Large intestine (tissue), 3 donors: Measurements from ENCODE around the gene SHB. TPM values are rescaled to one million over a fixed set of nuclear protein-coding genes. Genes with fewer than 3 reads are reported as not detected.

Experiments
- DNase-seq, 2 donors: peaks; one replicate each; pipeline versions ENCODE4 v3.0.0 to v3.0.0-alpha.2; 2013
- H3K27ac ChIP-seq: one replicate; pipeline ENCODE4 v1.5.1; 2013; ENCODE audit warnings: low read length
- H3K27me3 ChIP-seq: 2 replicates; pipeline ENCODE4 v1.6.1; 2013; ENCODE audit warnings: low read length; ENCODE audit not compliant: control insufficient read depth, insufficient read depth
- H3K36me3 ChIP-seq: 2 replicates; pipeline ENCODE4 v1.6.1; 2013; ENCODE audit warnings: low read length; ENCODE audit not compliant: control insufficient read depth, insufficient read depth
- H3K4me1 ChIP-seq: one replicate; pipeline ENCODE4 v1.6.1; 2013; ENCODE audit warnings: low read length; ENCODE audit not compliant: control insufficient read depth, insufficient read depth
- H3K4me3 ChIP-seq: one replicate; pipeline ENCODE4 v1.5.1; 2013; ENCODE audit warnings: low read length
- H3K9me3 ChIP-seq: one replicate; pipeline ENCODE4 v1.6.1; 2013; ENCODE audit warnings: mild to moderate bottlenecking, low read depth, low read length, moderate library complexity; ENCODE audit not compliant: control insufficient read depth
- WGBS: methylation state at CpG from one replicate; pipeline ENCODE4 v1.1.5; 2013; ENCODE audit warnings: low lambda C conversion rate; ENCODE audit not compliant: insufficient coverage; 5-methylcytosine and 5-hydroxymethylcytosine counted together
- polyA plus RNA-seq: library from polyadenylated mRNA; unstranded; fragments of 120-200 nt; gene quantifications from one replicate; pipeline ENCODE4 v1.2.1, GENCODE V29; 2013

Gene SHB
- polyA plus RNA-seq, 1 donor, result 17.8 TPM

GRCh38 chr9:37906312-37907239 lies 162.5 kb downstream of the SHB start:
- Histone ChIP-seq H3K4me3 (no peak overlapping the region), H3K27me3 (no peaks in the 10 kb centered on the region), H3K9me3 (no peaks in the 10 kb centered on the region), H3K27ac (no peak overlapping the region), H3K4me1 (peaks cover 9% of the 10 kb centered on the region), H3K36me3 (no peaks in the 10 kb centered on the region)
- DNase-seq, result no peak
- WGBS, result no CpG with 5 or more reads among the region's 11 CpGs

- Histone ChIP-seq H3K36me3 (no peaks in the 10 kb centered on the region), H3K27ac (no peak overlapping the region), H3K4me3 (no peak overlapping the region), H3K9me3 (no peaks in the 10 kb centered on the region), H3K4me1 (peaks cover 9% of the 10 kb centered on the region), H3K27me3 (no peaks in the 10 kb centered on the region)
- 100% methylated on average over 2 of the region's 4 CpGs for WGBS
- no peak for DNase-seq
These were observed 163.3 kb downstream of the SHB start for GRCh38 chr9:37905776-37906175.

GRCh38 chr9:37905131-37905505 lies 163.9 kb downstream of the SHB start:
- WGBS, result 53% methylated on average over 3 of the region's 10 CpGs
- peak in 1 of 2 donors; percentile 58 for DNase-seq
- Histone ChIP-seq H3K27me3 (no peaks in the 10 kb centered on the region), H3K9me3 (no peaks in the 10 kb centered on the region), H3K4me3 (no peak overlapping the region), H3K27ac (no peak overlapping the region), H3K4me1 (peaks cover 9% of the 10 kb centered on the region), H3K36me3 (no peaks in the 10 kb centered on the region)

- H3K4me1 ChIP-seq, result peaks cover 9% of the 10 kb centered on the region
- H3K27me3 ChIP-seq, result no peaks in the 10 kb centered on the region
- H3K36me3 ChIP-seq, result no peaks in the 10 kb centered on the region
- WGBS, result no CpG with 5 or more reads among the region's 36 CpGs
- no peaks in the 10 kb centered on the region for H3K9me3 ChIP-seq
- H3K27ac ChIP-seq, result peak overlapping the region; percentile 95
- DNase-seq, result peak in 1 of 2 donors; percentile 64
- peak overlapping the region; percentile 89 for H3K4me3 ChIP-seq
These were observed 164.4 kb downstream of the SHB start for GRCh38 chr9:37904445-37905130.

- no peaks in the 10 kb centered on the region for H3K9me3 ChIP-seq
- H3K4me1 ChIP-seq, result peaks cover 9% of the 10 kb centered on the region
- H3K4me3 ChIP-seq, result peak within 1 kb of the TSS; percentile 89
- peaks cover 6% of the 10 kb centered on the region for H3K36me3 ChIP-seq
- peak; percentile 90 to 97 for DNase-seq
- H3K27me3 ChIP-seq, result no peaks in the 10 kb centered on the region
- no CpG with 5 or more reads among the region's 84 CpGs for WGBS
- peak within 1 kb of the TSS; percentile 95 for H3K27ac ChIP-seq
These were observed 165.2 kb downstream of the SHB start, which contains the start of gene SLC25A51 for GRCh38 chr9:37903647-37904444. SLC25A51 (minus strand) TSS chr9:37904127; CDS start chr9:37888550, 15,577 bp downstream.

- H3K9me3 ChIP-seq, result no peaks in the 10 kb centered on the region
- peaks cover 9% of the 10 kb centered on the region for H3K36me3 ChIP-seq
- peaks cover 9% of the 10 kb centered on the region for H3K4me1 ChIP-seq
- H3K27ac ChIP-seq, result peak overlapping the region; percentile 95
- no peaks in the 10 kb centered on the region for H3K27me3 ChIP-seq
- peak overlapping the region; percentile 89 for H3K4me3 ChIP-seq
- peak; percentile 80 to 89 for DNase-seq
- no CpG with 5 or more reads among the region's 17 CpGs for WGBS
These were observed 166.0 kb downstream of the SHB start for GRCh38 chr9:37902796-37903646.

GRCh38 chr9:37902131-37902530 lies 166.9 kb downstream of the SHB start:
- H3K27me3 ChIP-seq, result no peaks in the 10 kb centered on the region
- DNase-seq, result no peak
- H3K9me3 ChIP-seq, result no peaks in the 10 kb centered on the region
- peak overlapping the region; percentile 95 for H3K27ac ChIP-seq
- peak overlapping the region; percentile 89 for H3K4me3 ChIP-seq
- peaks cover 9% of the 10 kb centered on the region for H3K4me1 ChIP-seq
- H3K36me3 ChIP-seq, result peaks cover 16% of the 10 kb centered on the region

- H3K4me3 ChIP-seq, result no peak overlapping the region
- H3K4me1 ChIP-seq, result no peaks in the 10 kb centered on the region
- no peak for DNase-seq
- H3K9me3 ChIP-seq, result no peaks in the 10 kb centered on the region
- no peak overlapping the region for H3K27ac ChIP-seq
- H3K36me3 ChIP-seq, result peaks cover 37% of the 10 kb centered on the region
- no peaks in the 10 kb centered on the region for H3K27me3 ChIP-seq
- WGBS, result 100% methylated on average over 1 of the region's 2 CpGs
These were observed 170.0 kb downstream of the SHB start for GRCh38 chr9:37899041-37899440.

- no peak overlapping the region for H3K4me3 ChIP-seq
- no peaks in the 10 kb centered on the region for H3K27me3 ChIP-seq
- DNase-seq, result no peak
- H3K36me3 ChIP-seq, result peaks cover 47% of the 10 kb centered on the region
- H3K27ac ChIP-seq, result no peak overlapping the region
- no CpG with 5 or more reads among the region's 2 CpGs for WGBS
- no peaks in the 10 kb centered on the region for H3K4me1 ChIP-seq
- no peaks in the 10 kb centered on the region for H3K9me3 ChIP-seq
These were observed 171.4 kb downstream of the SHB start for GRCh38 chr9:37897665-37898064.
